A172 (cell line): Measurements from ENCODE around the gene DAB1. TPM values are rescaled to one million over a fixed set of nuclear protein-coding genes. Genes with fewer than 3 reads are reported as not detected.

Experiments
- DNase-seq: peaks from one replicate; pipeline ENCODE4 v3.0.0-alpha.2; 2015; ENCODE audit warnings: low spot score
- total RNA-seq: library from RNA; depleted of rRNA; stranded (reverse); fragments of >200 nt; shearing (Covaris generic); gene quantifications from 2 replicates; pipeline ENCODE4 v1.2.3, GENCODE V29; 2014

The DAB1 gene
- total RNA-seq, 1 experiment from 2014 or later, result not detected

GRCh38 chr1:57079454-57080157, 344.3 kb downstream of the DAB1 start:
- DNase-seq, result no peak

- DNase-seq, result no peak
Measured at GRCh38 chr1:57072401-57073110, 351.3 kb downstream of the DAB1 start.

DNA sequence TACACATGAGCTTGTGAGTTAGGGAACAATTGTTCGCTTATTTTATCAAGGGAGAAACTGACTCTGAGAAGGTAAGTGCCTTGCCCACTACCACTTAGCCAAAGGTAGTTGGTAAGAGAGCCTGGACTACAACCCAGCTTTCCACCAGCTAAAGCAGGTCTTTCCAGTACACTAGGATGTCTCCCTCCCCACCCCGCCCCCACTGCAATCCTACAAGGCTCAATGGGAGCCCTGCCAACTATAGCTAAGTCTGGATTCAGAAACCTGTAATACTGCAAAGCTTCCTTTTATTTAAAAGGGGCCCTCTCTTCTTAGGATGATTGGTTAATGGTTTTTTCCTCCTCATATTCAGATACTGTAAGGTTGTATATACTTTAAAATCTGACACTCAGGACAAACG, 356.0 kb downstream of the DAB1 start:
- no peak for DNase-seq

DNA sequence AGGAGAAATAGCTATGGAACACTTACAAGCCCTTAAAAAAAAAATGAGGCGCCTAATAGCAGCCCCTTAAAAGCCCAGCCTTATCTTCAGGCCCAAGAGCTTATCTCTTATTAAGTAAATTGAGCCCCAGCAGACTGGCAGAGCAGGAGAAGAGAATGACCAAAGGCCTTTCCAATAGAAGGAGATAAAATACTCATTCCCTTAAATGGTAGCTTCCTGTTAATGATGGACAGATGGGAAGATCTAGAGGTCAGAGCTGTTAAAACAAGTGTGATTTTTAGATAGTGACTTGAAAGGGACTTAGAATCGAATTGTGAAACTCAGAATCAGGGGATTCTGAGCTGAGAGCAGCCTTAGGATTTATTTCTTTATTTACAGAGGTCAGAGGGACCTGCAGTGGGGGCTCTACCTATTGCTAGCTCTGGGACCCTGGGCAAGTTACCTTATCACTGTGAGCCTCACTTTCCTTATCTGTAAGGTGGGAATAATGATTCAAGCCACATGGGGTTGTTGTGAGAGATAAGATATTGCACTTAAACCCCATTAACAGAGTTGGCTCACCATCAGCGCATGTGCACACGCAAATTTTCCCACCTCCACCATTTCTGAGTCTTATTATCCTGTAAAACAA, 356.8 kb downstream of the DAB1 start:
- no peak for DNase-seq

DNA sequence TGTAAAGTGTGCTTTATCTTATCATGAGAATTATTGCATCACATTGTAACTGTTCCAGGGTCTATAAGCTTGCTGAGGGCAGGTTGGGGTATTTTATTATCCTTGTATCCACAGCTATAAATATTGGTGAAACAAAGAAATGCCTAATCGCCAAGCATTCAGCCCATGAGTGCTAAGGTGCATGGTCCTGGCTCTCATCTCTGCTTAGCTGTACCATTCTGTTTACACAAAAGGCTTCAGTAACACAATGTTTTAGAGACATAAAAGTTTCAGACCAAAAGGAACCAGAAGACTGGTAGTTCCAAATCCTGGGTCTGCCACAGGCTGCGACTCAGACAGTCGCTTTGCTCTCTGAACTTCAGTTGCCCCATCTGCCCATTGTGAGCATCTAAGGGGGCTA, 358.4 kb downstream of the DAB1 start:
- no peak for DNase-seq

GRCh38 chr1:57064379-57065140, 359.3 kb downstream of the DAB1 start:
- no peak for DNase-seq

DNA sequence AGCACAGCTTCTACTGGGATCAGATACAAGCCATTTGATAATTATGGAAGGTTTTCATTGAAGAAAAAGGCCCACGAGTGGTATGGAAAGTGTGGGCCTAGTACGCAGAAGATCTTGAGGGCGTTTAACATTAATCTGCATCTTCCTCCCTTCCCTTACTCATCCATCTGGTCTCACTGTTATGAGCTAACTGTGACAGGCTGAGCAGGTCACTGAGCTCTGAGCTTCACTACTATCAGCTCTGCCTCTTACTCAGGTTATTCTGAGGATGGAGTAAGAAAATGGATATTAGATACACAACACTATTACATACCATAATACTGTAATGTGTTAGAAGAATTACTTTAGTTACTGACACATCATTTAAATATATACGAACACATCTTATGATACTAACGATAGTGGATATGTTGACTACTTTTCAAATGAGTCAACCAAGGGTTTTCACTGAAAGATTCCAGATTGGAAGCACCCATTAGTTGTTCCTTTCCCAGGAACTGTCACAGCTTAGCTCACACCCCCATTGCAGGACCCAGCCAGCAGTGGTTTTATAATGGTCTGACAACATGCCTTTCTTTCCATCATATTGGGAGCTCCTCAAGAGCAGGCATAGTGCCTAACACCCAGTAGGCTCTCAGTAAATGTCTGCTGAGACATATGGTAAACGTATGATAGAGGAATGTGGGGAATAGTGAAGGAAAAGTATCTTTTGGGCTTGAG, 360.3 kb downstream of the DAB1 start:
- no peak for DNase-seq

GRCh38 chr1:57061369-57061768, 362.5 kb downstream of the DAB1 start:
- DNase-seq, result no peak

- no peak for DNase-seq
Measured at GRCh38 chr1:57060451-57060850, 363.4 kb downstream of the DAB1 start.

- no peak for DNase-seq
Measured at GRCh38 chr1:57058652-57059501, 365.0 kb downstream of the DAB1 start.

- no peak for DNase-seq
Measured at GRCh38 chr1:57048856-57049255, 375.0 kb downstream of the DAB1 start.

GRCh38 chr1:57046462-57046861, 377.4 kb downstream of the DAB1 start:
- DNase-seq, result no peak

DNA sequence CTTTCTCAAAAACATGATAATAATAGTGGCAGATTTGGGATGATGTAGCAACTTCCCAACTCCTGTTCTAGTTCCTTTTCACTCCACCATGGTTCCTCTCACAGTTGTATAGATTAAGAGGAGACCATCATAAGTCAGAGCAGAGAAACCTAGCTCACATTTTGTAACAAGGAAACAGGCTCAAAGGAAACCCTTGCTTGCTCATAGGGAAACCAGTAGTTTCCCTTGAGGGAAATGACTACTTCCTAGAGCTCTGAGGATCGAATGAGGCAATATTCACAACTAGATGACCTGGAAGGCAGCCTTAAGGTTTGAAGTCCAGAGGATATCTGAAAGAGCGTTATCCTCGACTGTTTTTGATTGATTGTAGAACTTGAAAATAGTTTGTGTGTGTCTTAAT, 382.0 kb downstream of the DAB1 start:
- DNase-seq, result no peak

DNA sequence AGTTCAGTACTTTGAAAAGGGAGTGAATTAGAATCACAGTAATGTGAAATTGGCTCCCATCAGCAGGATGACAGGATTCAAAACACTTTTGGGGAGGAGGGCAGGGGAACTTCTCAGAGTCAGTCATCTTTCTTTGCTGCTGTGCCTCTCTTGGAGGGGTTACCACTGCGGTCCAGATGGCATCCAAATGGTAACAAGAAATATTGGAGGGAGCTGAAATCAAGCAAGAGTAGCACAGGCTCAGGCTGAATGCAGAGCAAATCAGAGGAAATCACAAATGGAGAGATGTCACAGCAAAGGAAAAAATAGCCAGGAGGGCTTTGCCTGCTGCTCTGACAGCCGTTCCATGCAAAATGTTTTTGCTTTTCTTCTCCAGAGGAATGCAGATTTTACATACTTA, 383.0 kb downstream of the DAB1 start:
- no peak for DNase-seq

GRCh38 chr1:57036641-57037579, 386.9 kb downstream of the DAB1 start:
- no peak for DNase-seq

- no peak for DNase-seq
Measured at GRCh38 chr1:57034713-57035112, 389.1 kb downstream of the DAB1 start.

DNA sequence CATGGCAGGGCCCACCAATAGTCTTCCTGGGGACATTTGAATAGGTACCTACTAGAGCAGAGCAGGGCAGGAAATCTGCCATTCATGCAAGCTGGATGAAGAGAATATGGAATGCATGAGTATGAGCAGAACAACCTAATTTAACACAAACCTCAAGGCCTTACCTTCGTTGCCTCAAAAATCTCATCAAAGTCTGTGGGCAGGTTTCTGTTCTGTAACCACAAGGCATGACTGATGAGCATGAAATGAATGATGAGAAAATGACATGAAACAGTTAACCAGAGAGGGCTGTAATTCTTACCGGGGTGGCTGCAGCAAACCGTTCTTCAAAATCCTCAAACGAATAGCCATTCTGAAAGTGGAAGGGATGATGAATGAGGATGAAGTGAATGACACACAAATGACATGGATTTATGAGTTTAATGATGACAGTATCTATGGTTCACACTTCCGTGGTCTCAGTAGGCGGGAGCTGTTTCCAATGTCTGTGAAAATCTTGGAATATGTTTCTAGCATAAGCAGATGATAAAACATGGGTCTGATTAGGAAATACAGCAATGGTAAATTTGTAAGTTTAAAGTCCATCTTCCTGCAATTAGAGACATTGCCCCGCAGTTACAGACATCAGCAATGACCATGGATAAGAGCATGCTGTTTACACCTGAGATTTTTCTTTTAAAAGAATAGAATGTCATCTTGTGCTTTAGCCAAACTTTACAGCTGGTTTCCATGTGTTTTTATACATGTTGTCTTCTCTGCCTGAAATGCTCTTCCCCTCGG, 390.4 kb downstream of the DAB1 start:
- no peak for DNase-seq

DNA sequence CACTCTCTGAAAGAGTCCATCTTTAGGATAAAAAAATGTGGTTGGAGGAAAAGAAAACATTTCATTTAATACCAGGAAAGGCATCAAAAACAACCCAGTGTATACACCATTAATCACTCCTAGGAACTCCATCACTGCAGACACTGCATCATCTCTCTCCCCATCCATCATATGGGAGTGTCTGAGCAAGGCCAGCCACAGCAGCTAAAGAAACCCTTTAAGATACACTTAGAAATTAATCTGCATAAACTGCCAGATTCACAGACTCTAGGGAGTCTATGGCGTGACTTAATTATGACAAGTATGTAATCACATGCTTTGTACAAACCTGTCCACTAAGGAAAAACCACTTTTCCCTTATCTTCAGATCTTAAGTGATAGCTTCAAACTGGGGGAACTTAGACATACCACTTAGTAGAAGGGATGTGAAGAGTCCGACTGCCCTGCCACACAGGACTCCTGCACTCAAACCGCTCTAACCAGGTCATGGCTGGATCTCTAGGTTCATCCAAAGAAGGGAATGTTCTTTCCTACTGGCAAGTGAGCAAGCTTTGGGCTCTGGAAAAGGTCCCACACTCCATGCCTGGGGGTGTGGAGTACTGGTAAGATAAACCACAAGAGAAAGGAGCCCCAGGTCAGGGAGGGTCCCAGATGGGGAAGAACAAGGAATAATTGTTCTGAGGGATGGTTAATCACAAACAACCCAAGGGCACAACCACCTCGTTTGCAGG, 397.1 kb downstream of the DAB1 start:
- DNase-seq, result no peak
